Spleen (tissue), 11 donors: Measurements from ENCODE around the gene AMOTL2. TPM values are rescaled to one million over a fixed set of nuclear protein-coding genes. Genes with fewer than 3 reads are reported as not detected.

Experiments
- DNase-seq: peaks from one replicate; pipeline ENCODE4 v3.0.0-alpha.2; 2020
- H3K27ac ChIP-seq, 8 donors: fragments of 200-600 bp; sonication (generic) in 7 of 8; 1 replicate in 4 of 8; 2 replicates in 4 of 8; pipeline versions ENCODE4 v1.5.0 to v1.8.0; 2016 to 2021; ENCODE audit warnings: inconsistent platforms in 4 of 8, mild to moderate bottlenecking in 4 of 8, moderate library complexity in 1 of 8
- H3K27me3 ChIP-seq, 7 donors: fragments of 200-600 bp; sonication (generic) in 6 of 7; replicated peaks in 1 of 7; 1 replicate in 4 of 7; 2 replicates in 3 of 7; pipeline versions ENCODE4 v1.5.0 to v1.8.0; 2016 to 2021; ENCODE audit warnings: inconsistent platforms in 3 of 7, mild to moderate bottlenecking in 1 of 7
- H3K36me3 ChIP-seq, 6 donors: fragments of 200-600 bp; sonication (generic) in 5 of 6; 1 replicate in 4 of 6; 2 replicates in 2 of 6; pipeline versions ENCODE4 v1.5.0 to v1.8.0; 2016 to 2021; ENCODE audit warnings: inconsistent platforms in 2 of 6
- H3K4me1 ChIP-seq, 6 donors: fragments of 200-600 bp; sonication (generic) in 5 of 6; 1 replicate in 3 of 6; 2 replicates in 3 of 6; pipeline versions ENCODE4 v1.5.0 to v1.8.0; 2016 to 2021; ENCODE audit warnings: inconsistent platforms in 3 of 6
- H3K4me3 ChIP-seq, 8 donors: fragments of 200-600 bp; sonication (generic) in 7 of 8; 1 replicate in 4 of 8; 2 replicates in 4 of 8; pipeline versions ENCODE4 v1.5.0 to v1.8.0; 2016 to 2021; ENCODE audit warnings: inconsistent platforms in 4 of 8, mild to moderate bottlenecking in 4 of 8, moderate library complexity in 2 of 8
- H3K9me3 ChIP-seq, 8 donors: fragments of 200-600 bp; sonication (generic) in 7 of 8; 1 replicate in 4 of 8; 2 replicates in 4 of 8; pipeline versions ENCODE4 v1.5.0 to v1.8.0; 2016 to 2021; ENCODE audit warnings: inconsistent platforms in 4 of 8
- CTCF ChIP-seq, 11 experiments: fragments of 200-600 bp in 7 of 11; fragments of 450-650 bp in 4 of 11; sonication (generic) in 4 of 11; IDR thresholded peaks in 8 of 11; conservative IDR thresholded peaks in 3 of 11; 1 replicate in 7 of 11; 2 replicates in 4 of 11; pipeline versions ENCODE4 v1.4.0 to v1.8.0; 2016 to 2021; ENCODE audit warnings: antibody characterized with exemption in 11 of 11, inconsistent platforms in 4 of 11, mild to moderate bottlenecking in 1 of 11
- POLR2A ChIP-seq, 3 donors: fragments of 450-650 bp; IDR thresholded peaks; one replicate each; pipeline ENCODE4 v1.5.1; 2017; ENCODE audit warnings: antibody characterized with exemption in 3 of 3, mild to moderate bottlenecking in 1 of 3
- POLR2AphosphoS5 ChIP-seq, 3 donors: sonication (generic); formaldehyde crosslinking; IDR thresholded peaks; one replicate each; pipeline ENCODE4 v1.5.1; 2017; ENCODE audit warnings: antibody characterized with exemption in 3 of 3
- WGBS, 5 donors: extraction: QIAGEN DNeasy Blood & Tissue Kit in 3 of 5; methylation state at CpG; one replicate each; pipeline versions ENCODE4 v1.1.5 to v1.1.7; 2013 to 2018; 5-methylcytosine and 5-hydroxymethylcytosine counted together
- intact Hi-C: fragments of 100-400 bp; cut with DNase I; formaldehyde crosslinking; loops from one replicate; pipeline ENCODE4 v1.15.0; 2023; ENCODE audit warnings: low total_unique reads
- polyA plus RNA-seq, 3 donors: library from polyadenylated mRNA; stranded (reverse); fragments of 200-250 nt; gene quantifications; one replicate each; pipeline ENCODE4 v1.2.1, GENCODE V29; 2013
- total RNA-seq, 7 donors: library from RNA; depleted of rRNA in 3 of 7; stranded (reverse); fragments of >200 nt in 3 of 7; fragmentation: NEBNext Ultra II Directional in 4 of 7; extraction: Animal tissue kit (Norgen Biotek cat#: 25700) in 4 of 7; gene quantifications; one replicate each; pipeline versions ENCODE4 v1.1.0 to v1.2.1, GENCODE V29; 2016 to 2021
- donor health status: healthy with polysubstance abuse.
- donor health status: DM: no; HTN: no; CAD: no; lungs with moderate emphysema.
- donor health status: DM: no; HTN: no; CAD: no.
- donor health status: Bipolar disorder and iron deficiency.
- donor health status: healthy.
- donor health status: DM: no; HTN: no; CAD: no.
- donor health status: DM: yes; HTN: yes; CAD: no.

AMOTL2 gene
- total and polyA plus RNA-seq, 10 donors = 3.8 to 83.4 (median 40.4) TPM

GRCh38 chr3:134330883-134331810, 43.1 kb downstream of the AMOTL2 start:
- DNase-seq = no peak
- intact Hi-C loops = no loop called here
- 72 to 93% (median 81%) methylated on average over 6 of the region's 6 CpGs for WGBS, 5 donors

GRCh38 chr3:134328846-134329245, 45.4 kb downstream of the AMOTL2 start:
- peaks cover 0 to 41% (median 20%) of the 10 kb centered on the region in 6 donors for H3K4me1 ChIP-seq

More at GRCh38 chr3:134330883-134331810, 43.1 kb downstream of the AMOTL2 start:
- Histone ChIP-seq H3K4me3 (no peak overlapping the region), H3K27me3 (peaks cover 0 to 6% (median 0%) of the 10 kb centered on the region in 7 donors), H3K27ac (peak overlapping the region in 7 of 8 donors; percentile 17 to 54 (median 36)), H3K9me3 (no peaks in the 10 kb centered on the region), H3K36me3 (no peaks in the 10 kb centered on the region), H3K4me1 (peaks cover 0 to 36% (median 20%) of the 10 kb centered on the region in 6 donors)
- no peak for TF ChIP-seq POLR2AphosphoS5 (IDR thresholded peaks at IDR 0.05)
- no peak for TF ChIP-seq CTCF (IDR thresholded peaks at IDR 0.05 in 8 of 11, conservative IDR thresholded peaks at IDR 0.05 in 3 of 11)
- no peak for TF ChIP-seq POLR2A (IDR thresholded peaks at IDR 0.05)

GRCh38 chr3:134328147-134328591, 46.1 kb downstream of the AMOTL2 start:
- H3K9me3 ChIP-seq = no peaks in the 10 kb centered on the region
- peaks cover 0 to 34% (median 17%) of the 10 kb centered on the region in 6 donors for H3K4me1 ChIP-seq
- WGBS, 5 donors = 61 to 85% (median 75%) methylated on average over 6 of the region's 6 CpGs
- H3K4me3 ChIP-seq = no peak overlapping the region
- H3K36me3 ChIP-seq = no peaks in the 10 kb centered on the region
- peaks cover 0 to 6% (median 0%) of the 10 kb centered on the region in 7 donors for H3K27me3 ChIP-seq
- intact Hi-C loops = no loop called here
- no peak for DNase-seq
- H3K27ac ChIP-seq = peak overlapping the region in 2 of 8 donors; percentile 28 to 53
- no peak for TF ChIP-seq POLR2AphosphoS5 (IDR thresholded peaks at IDR 0.05)

More at GRCh38 chr3:134328846-134329245, 45.4 kb downstream of the AMOTL2 start:
- no peaks in the 10 kb centered on the region for H3K36me3 ChIP-seq
- no peak overlapping the region for H3K4me3 ChIP-seq
- no peak for DNase-seq
- WGBS, 5 donors = 48 to 82% (median 71%) methylated on average over 1 of the region's 1 CpG
- TF ChIP-seq POLR2AphosphoS5 (IDR thresholded peaks at IDR 0.05) (no peak), POLR2A (IDR thresholded peaks at IDR 0.05) (no peak), CTCF (IDR thresholded peaks at IDR 0.05 in 8 of 11, conservative IDR thresholded peaks at IDR 0.05 in 3 of 11) (no peak)
- H3K9me3 ChIP-seq = no peaks in the 10 kb centered on the region
- peak overlapping the region in 1 of 8 donors; percentile 37 for H3K27ac ChIP-seq
- intact Hi-C loops = no loop called here
- peaks cover 0 to 6% (median 0%) of the 10 kb centered on the region in 7 donors for H3K27me3 ChIP-seq

- Histone ChIP-seq H3K27me3 (peaks cover 0 to 6% (median 0%) of the 10 kb centered on the region in 7 donors), H3K4me3 (no peak overlapping the region), H3K27ac (peak overlapping the region in 6 of 8 donors; percentile 25 to 63 (median 51)), H3K9me3 (no peaks in the 10 kb centered on the region), H3K4me1 (peaks cover 0 to 32% (median 17%) of the 10 kb centered on the region in 6 donors), H3K36me3 (no peaks in the 10 kb centered on the region)
- intact Hi-C loops = no loop called here
- DNase-seq = no peak
- TF ChIP-seq POLR2AphosphoS5 (IDR thresholded peaks at IDR 0.05) (no peak), CTCF (IDR thresholded peaks at IDR 0.05 in 8 of 11, conservative IDR thresholded peaks at IDR 0.05 in 3 of 11) (no peak), POLR2A (IDR thresholded peaks at IDR 0.05) (no peak)
- 69 to 90% (median 77%) methylated on average over 4 of the region's 4 CpGs for WGBS, 5 donors
Observed at GRCh38 chr3:134327594-134327975, 46.7 kb downstream of the AMOTL2 start.
